Measurements from ENCODE around the gene ERVK3-1. TPM values are rescaled to one million over a fixed set of nuclear protein-coding genes. Genes with fewer than 3 reads are reported as not detected.

The ERVK3-1 gene
- total and polyA plus RNA-seq, 2 of the 13 experiments (the other 11 are each of a cell fraction or from before 2014, with no cell fraction given): 28.5 to 38.7 TPM

DNA sequence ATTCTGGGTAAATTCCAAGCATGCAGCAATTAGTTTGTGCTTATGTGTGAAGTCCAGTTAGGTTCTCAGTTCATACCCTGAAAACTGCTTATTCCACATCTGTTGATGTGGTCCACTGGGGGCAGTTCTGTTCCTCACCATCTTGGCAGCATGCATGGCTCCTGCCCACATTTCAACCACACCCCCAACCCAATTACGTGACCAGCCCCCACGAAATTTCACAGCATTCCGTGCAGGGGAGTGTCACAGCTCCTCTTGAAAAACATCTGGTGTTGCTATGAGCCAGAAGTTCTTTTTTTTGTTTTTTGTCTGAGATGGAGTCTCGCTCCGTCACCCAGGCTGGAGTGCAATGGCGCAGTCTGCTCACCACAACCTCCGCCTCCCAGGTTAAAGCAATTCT, 9.1 kb upstream of the ERVK3-1 start:
- H4K20me1 ChIP-seq (ENCODE audit: insufficient read depth, low read length): no peaks in the 10 kb centered on the region
- H3K4me1 ChIP-seq (ENCODE audit: insufficient read depth, low read length): no peaks in the 10 kb centered on the region
- no TSS peak for BruUV-seq (replicated peaks)
- peaks cover 2% of the 10 kb centered on the region for H3K79me2 ChIP-seq (ENCODE audit: insufficient read depth, low read length)
- DNase-seq (ENCODE audit: low spot score): no peak
- no peak overlapping the region for H3K27ac ChIP-seq (ENCODE audit: extremely low read length, insufficient read depth, low read length)
- no peak for FAIRE-seq
- no peak overlapping the region for H3K9ac ChIP-seq (ENCODE audit: insufficient read depth, low read depth, low read length)
- H3K4me2 ChIP-seq (ENCODE audit: low read depth, low read length): no peak overlapping the region
- POLR2A ChIA-PET: no interaction called here
- no peak overlapping the region for H3K4me3 ChIP-seq (replicated peaks in 1 of 3; ENCODE audit: insufficient read depth in 1 of 3, low read depth in 2 of 3, low read length in 3 of 3)
- H3K9me3 ChIP-seq (ENCODE audit: low read length): no peaks in the 10 kb centered on the region
- H2AFZ ChIP-seq (ENCODE audit: low read length): no peak overlapping the region
- no peak for TF ChIP-seq ZNF563 (CRISPR knock-in tag; IDR thresholded peaks at IDR 0.05)
- TF ChIP-seq, protein P1, sequence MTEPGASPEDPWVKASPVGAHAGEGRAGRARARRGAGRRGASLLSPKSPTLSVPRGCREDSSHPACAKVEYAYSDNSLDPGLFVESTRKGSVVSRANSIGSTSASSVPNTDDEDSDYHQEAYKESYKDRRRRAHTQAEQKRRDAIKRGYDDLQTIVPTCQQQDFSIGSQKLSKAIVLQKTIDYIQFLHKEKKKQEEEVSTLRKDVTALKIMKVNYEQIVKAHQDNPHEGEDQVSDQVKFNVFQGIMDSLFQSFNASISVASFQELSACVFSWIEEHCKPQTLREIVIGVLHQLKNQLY (CRISPR knock-in tag; IDR thresholded peaks at IDR 0.05): no peak
- TF ChIP-seq HOXA3 (CRISPR knock-in tag; IDR thresholded peaks at IDR 0.05): no peak
- TF ChIP-seq EP300 (IDR thresholded peaks at IDR 0.05; ENCODE audit: low read depth in 2 of 2, low read length in 2 of 2): no peak
- no peak for TF ChIP-seq EP300 (CRISPR knock-in tag; IDR thresholded peaks at IDR 0.05; ENCODE audit: borderline replicate concordance)
- no peak for TF ChIP-seq ZNF10 (CRISPR knock-in tag; IDR thresholded peaks at IDR 0.05; ENCODE audit: borderline replicate concordance, low read depth)
- no peak for TF ChIP-seq ZC3H4 (CRISPR knock-in tag; IDR thresholded peaks at IDR 0.05; ENCODE audit: borderline replicate concordance)
- TF ChIP-seq, protein P2, sequence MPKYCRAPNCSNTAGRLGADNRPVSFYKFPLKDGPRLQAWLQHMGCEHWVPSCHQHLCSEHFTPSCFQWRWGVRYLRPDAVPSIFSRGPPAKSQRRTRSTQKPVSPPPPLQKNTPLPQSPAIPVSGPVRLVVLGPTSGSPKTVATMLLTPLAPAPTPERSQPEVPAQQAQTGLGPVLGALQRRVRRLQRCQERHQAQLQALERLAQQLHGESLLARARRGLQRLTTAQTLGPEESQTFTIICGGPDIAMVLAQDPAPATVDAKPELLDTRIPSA (CRISPR knock-in tag; IDR thresholded peaks at IDR 0.05; ENCODE audit: borderline replicate concordance): no peak
- TF ChIP-seq KDM3A (CRISPR knock-in tag; IDR thresholded peaks at IDR 0.05; ENCODE audit: low read depth): no peak
- TF ChIP-seq ZMYM3 (CRISPR knock-in tag; IDR thresholded peaks at IDR 0.05): no peak
- no peak for TF ChIP-seq ZNF232 (CRISPR knock-in tag; IDR thresholded peaks at IDR 0.05; ENCODE audit: borderline replicate concordance)
- TF ChIP-seq HOXA5 (CRISPR knock-in tag; IDR thresholded peaks at IDR 0.05): no peak
- no peak for TF ChIP-seq MAFK (conservative IDR thresholded peaks at IDR 0.05 in 1 of 2, IDR thresholded peaks at IDR 0.05 in 1 of 2; ENCODE audit: low read length in 2 of 2)
- TF ChIP-seq MAFG (CRISPR knock-in tag; IDR thresholded peaks at IDR 0.05): no peak
- no peak for TF ChIP-seq NPAS2 (CRISPR knock-in tag; IDR thresholded peaks at IDR 0.05; ENCODE audit: borderline replicate concordance)
- TF ChIP-seq HDAC2 (CRISPR knock-in tag; IDR thresholded peaks at IDR 0.05): no peak
- TF ChIP-seq RFXANK (CRISPR knock-in tag; IDR thresholded peaks at IDR 0.05): no peak
- 96% methylated on average over 7 of the region's 7 CpGs for WGBS (ENCODE audit: low lambda C conversion rate)
- intact Hi-C loops (cut with micrococcal nuclease; ENCODE audit: unreplicated experiment) (no loop called here), in situ Hi-C loops (cut with HindIII; ENCODE audit: extremely low pct_ligation_motif_present, low pct_unique_long_range_greater_than_20kb) (no loop called here)
- H3K27me3 ChIP-seq (ENCODE audit: control insufficient read depth in 1 of 2, insufficient read depth in 2 of 2, low read length in 2 of 2): no peaks in the 10 kb centered on the region
- CTCF ChIA-PET (ENCODE audit: low intra/inter-chr PET ratio, low total read pairs): no interaction called here
- H3K36me3 ChIP-seq (replicated peaks in 1 of 2; ENCODE audit: control insufficient read depth in 1 of 2, insufficient read depth in 2 of 2, low read length in 2 of 2): peaks cover 32 to 83% of the 10 kb centered on the region in 2 experiments; a peak in 4 of 5 replicates
- no peak for ATAC-seq
